ENCODE measurements around the gene DHX35. TPM values are rescaled to one million over a fixed set of nuclear protein-coding genes. Genes with fewer than 3 reads are reported as not detected.

The DHX35 gene
- total RNA-seq, 1 experiment from 2014 or later, result 12.2 TPM

DNA sequence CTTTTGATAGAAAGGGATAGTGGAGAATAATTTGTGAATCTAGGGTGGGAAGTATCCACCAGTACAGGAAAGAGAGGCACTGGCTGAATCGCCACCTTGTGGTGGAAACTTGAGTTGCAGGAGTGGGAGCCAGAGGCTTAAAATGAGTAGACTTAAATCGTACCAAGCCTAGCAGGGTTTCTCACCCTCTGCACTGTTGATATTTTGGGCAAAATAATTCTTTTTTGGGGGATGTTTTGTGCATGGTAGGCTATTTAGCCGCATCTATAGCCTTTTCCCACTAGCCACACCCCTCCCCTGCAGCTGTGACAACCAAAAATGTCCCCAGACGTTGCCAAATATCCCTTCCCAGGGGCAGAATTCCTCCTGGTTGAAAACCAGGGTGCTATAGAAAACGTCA, 119.1 kb downstream of the DHX35 start:
- ATAC-seq (peak; percentile 94), DNase-seq (ENCODE audit: low read depth, low spot score) (peak; percentile 77)
- POLR2A ChIA-PET, result no interaction called here
- TF ChIP-seq, protein P1, sequence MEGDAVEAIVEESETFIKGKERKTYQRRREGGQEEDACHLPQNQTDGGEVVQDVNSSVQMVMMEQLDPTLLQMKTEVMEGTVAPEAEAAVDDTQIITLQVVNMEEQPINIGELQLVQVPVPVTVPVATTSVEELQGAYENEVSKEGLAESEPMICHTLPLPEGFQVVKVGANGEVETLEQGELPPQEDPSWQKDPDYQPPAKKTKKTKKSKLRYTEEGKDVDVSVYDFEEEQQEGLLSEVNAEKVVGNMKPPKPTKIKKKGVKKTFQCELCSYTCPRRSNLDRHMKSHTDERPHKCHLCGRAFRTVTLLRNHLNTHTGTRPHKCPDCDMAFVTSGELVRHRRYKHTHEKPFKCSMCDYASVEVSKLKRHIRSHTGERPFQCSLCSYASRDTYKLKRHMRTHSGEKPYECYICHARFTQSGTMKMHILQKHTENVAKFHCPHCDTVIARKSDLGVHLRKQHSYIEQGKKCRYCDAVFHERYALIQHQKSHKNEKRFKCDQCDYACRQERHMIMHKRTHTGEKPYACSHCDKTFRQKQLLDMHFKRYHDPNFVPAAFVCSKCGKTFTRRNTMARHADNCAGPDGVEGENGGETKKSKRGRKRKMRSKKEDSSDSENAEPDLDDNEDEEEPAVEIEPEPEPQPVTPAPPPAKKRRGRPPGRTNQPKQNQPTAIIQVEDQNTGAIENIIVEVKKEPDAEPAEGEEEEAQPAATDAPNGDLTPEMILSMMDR (IDR thresholded peaks at IDR 0.05), result peak; percentile 93
- no peak for TF ChIP-seq TCF7L2 (IDR thresholded peaks at IDR 0.05; ENCODE audit: low read depth, low read length)
- TF ChIP-seq SIN3A (IDR thresholded peaks at IDR 0.05; ENCODE audit: borderline replicate concordance, insufficient read depth, low read depth, low read length), result no peak
- H3K27ac ChIP-seq (ENCODE audit: low read length), result no peak overlapping the region
- H3K27me3 ChIP-seq (ENCODE audit: control insufficient read depth, insufficient read depth, low read length), result no peaks in the 10 kb centered on the region; the same call in 1 of the 2 replicates
- CTCF ChIA-PET, result interaction anchor here (0.6 to 3.0 kb wide), 3 partner anchors 32 to 937 kb away, joined by 3 to 19 read pairs (median 3); no protein-coding TSS in a partner anchor
- H3K36me3 ChIP-seq (ENCODE audit: control insufficient read depth, insufficient read depth, low read length), result no peaks in the 10 kb centered on the region
- no peak overlapping the region for H3K4me3 ChIP-seq (ENCODE audit: low read depth in 2 of 2, low read length in 2 of 2)
- no peaks in the 10 kb centered on the region for H3K4me1 ChIP-seq (ENCODE audit: control insufficient read depth, insufficient read depth, low read length)
- H3K9me3 ChIP-seq (ENCODE audit: control insufficient read depth, insufficient read depth, low read depth, low read length), result no peaks in the 10 kb centered on the region
- intact Hi-C loops (cut with micrococcal nuclease; ENCODE audit: unreplicated experiment), result loop anchor here (1.0 kb wide), 1 partner anchor 31 kb away; no protein-coding TSS in a partner anchor
- BruUV-seq (replicated peaks), result no TSS peak
- in situ Hi-C loops (cut with HindIII; ENCODE audit: low pct_unique_long_range_greater_than_20kb, low sequenced_read_pairs), result no loop called here

DNA sequence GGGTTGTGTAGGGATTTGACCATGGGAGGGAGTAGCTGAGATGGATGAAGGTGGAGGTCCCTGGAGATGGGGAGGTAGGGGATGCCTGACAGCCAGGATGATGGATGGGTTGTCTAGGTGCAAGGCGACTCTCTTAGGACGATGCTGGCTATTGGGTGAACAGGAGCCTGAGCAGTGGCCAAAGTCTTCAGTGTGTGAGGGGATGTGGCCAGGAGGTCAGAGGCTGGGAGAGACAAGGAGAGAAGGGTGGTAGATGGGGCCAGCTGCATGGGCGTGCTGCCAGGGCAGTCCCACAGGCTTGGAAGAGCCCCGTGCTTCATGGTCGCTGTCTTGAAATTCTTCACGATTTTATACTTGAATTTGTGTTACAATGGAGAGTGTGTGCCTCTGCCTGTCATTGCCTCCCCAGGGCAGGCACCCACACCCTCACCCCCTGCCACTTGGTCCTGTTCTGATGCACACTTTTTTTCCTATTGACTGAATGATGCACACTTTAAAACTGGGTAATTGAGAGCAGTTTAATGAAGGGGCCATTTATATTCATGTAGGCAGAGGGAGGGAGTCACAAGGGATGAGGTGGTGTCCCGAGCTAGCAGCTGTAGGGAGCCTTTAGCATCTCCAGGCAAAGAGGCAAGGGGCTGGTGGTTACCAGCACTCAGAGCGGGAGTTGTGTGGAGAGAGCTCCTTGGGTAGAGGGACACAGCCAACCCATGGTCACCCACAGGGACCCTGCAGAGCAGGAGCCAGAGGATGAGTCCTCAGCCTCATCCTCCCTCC, 120.7 kb downstream of the DHX35 start:
- ChIA-PET POLR2A (no interaction called here), CTCF (interaction anchor here (1.1 to 3.0 kb wide), 2 partner anchors 33 to 822 kb away, joined by 3 to 19 read pairs; no protein-coding TSS in a partner anchor)
- H3K9me3 ChIP-seq (ENCODE audit: control insufficient read depth, insufficient read depth, low read depth, low read length), result no peaks in the 10 kb centered on the region
- intact Hi-C loops (cut with micrococcal nuclease; ENCODE audit: unreplicated experiment) (no loop called here), in situ Hi-C loops (cut with HindIII; ENCODE audit: low pct_unique_long_range_greater_than_20kb, low sequenced_read_pairs) (no loop called here)
- no peaks in the 10 kb centered on the region for H3K36me3 ChIP-seq (ENCODE audit: control insufficient read depth, insufficient read depth, low read length)
- H3K4me1 ChIP-seq (ENCODE audit: control insufficient read depth, insufficient read depth, low read length), result no peaks in the 10 kb centered on the region
- H3K4me3 ChIP-seq (ENCODE audit: low read depth in 2 of 2, low read length in 2 of 2), result no peak overlapping the region
- no peak overlapping the region for H3K27ac ChIP-seq (ENCODE audit: low read length)
- BruUV-seq (replicated peaks), result no TSS peak
- TF ChIP-seq, protein P2, sequence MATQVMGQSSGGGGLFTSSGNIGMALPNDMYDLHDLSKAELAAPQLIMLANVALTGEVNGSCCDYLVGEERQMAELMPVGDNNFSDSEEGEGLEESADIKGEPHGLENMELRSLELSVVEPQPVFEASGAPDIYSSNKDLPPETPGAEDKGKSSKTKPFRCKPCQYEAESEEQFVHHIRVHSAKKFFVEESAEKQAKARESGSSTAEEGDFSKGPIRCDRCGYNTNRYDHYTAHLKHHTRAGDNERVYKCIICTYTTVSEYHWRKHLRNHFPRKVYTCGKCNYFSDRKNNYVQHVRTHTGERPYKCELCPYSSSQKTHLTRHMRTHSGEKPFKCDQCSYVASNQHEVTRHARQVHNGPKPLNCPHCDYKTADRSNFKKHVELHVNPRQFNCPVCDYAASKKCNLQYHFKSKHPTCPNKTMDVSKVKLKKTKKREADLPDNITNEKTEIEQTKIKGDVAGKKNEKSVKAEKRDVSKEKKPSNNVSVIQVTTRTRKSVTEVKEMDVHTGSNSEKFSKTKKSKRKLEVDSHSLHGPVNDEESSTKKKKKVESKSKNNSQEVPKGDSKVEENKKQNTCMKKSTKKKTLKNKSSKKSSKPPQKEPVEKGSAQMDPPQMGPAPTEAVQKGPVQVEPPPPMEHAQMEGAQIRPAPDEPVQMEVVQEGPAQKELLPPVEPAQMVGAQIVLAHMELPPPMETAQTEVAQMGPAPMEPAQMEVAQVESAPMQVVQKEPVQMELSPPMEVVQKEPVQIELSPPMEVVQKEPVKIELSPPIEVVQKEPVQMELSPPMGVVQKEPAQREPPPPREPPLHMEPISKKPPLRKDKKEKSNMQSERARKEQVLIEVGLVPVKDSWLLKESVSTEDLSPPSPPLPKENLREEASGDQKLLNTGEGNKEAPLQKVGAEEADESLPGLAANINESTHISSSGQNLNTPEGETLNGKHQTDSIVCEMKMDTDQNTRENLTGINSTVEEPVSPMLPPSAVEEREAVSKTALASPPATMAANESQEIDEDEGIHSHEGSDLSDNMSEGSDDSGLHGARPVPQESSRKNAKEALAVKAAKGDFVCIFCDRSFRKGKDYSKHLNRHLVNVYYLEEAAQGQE (IDR thresholded peaks at IDR 0.05; ENCODE audit: insufficient read depth in 1 of 2, low read depth in 2 of 2, low read length in 1 of 2), result no peak
- no peaks in the 10 kb centered on the region; the same call in 1 of the 2 replicates for H3K27me3 ChIP-seq (ENCODE audit: control insufficient read depth, insufficient read depth, low read length)
- ATAC-seq, result no peak
- no peak for DNase-seq (ENCODE audit: low read depth, low spot score)

DNA sequence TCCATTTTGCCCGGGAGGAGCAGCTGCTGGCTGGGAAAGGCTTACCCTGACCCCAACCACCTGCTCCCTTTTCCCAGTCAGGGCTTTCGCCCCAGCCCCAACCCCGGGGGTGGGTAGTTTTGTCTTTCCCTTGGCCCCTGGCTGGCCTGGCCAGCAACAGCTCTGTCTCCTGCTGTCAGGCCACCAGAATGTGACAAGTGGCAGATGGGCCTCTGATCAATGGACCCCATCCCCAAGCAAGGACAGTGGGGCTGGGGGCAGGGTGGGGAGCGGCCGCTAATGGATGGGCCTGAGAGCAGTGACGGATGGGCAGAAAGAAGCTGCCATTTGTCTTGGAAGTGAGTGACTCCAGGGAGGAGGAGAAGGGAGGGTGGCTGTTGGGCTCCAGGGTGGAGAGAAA, 121.6 kb downstream of the DHX35 start:
- intact Hi-C loops (cut with micrococcal nuclease; ENCODE audit: unreplicated experiment) (no loop called here), in situ Hi-C loops (cut with HindIII; ENCODE audit: low pct_unique_long_range_greater_than_20kb, low sequenced_read_pairs) (no loop called here)
- Histone ChIP-seq H3K27me3 (ENCODE audit: control insufficient read depth, insufficient read depth, low read length) (no peaks in the 10 kb centered on the region; the same call in 1 of the 2 replicates), H3K36me3 (ENCODE audit: control insufficient read depth, insufficient read depth, low read length) (no peaks in the 10 kb centered on the region), H3K4me1 (ENCODE audit: control insufficient read depth, insufficient read depth, low read length) (no peaks in the 10 kb centered on the region), H3K9me3 (ENCODE audit: control insufficient read depth, insufficient read depth, low read depth, low read length) (no peaks in the 10 kb centered on the region), H3K4me3 (ENCODE audit: low read depth in 2 of 2, low read length in 2 of 2) (no peak overlapping the region), H3K27ac (ENCODE audit: low read length) (no peak overlapping the region)
- ChIA-PET CTCF (interaction anchor here (0.7 kb wide), 1 partner anchor 35 kb away, joined by 4 read pairs; no protein-coding TSS in a partner anchor), POLR2A (no interaction called here)
- ATAC-seq (no peak), DNase-seq (ENCODE audit: low read depth, low spot score) (no peak)
- TF ChIP-seq TCF7L2 (IDR thresholded peaks at IDR 0.05; ENCODE audit: low read depth, low read length), result no peak
- no TSS peak for BruUV-seq (replicated peaks)

Measured in Panc1 (cell line).